Parathyroid adenoma (tissue), 2 donors: ENCODE data around the gene TMEM233.
"Not testable (repeated sequence)": the region's sequence is repeated elsewhere in the genome, so short reads cannot be mapped to it uniquely, and the experiment has no call there.

Experiments
- H2AFZ ChIP-seq: fragments of 300-600 bp; sonication (generic); one replicate; pipeline ENCODE4 v1.7.0; 2017; ENCODE audit warnings: antibody characterized with exemption, mild to moderate bottlenecking
- H3K27ac ChIP-seq: fragments of 300-600 bp; sonication (generic); one replicate; pipeline ENCODE4 v1.7.0; 2017
- H3K27me3 ChIP-seq: fragments of 300-600 bp; sonication (generic); one replicate; pipeline ENCODE4 v1.7.0; 2017; ENCODE audit warnings: low read length; ENCODE audit not compliant: control insufficient read depth, insufficient read depth
- H3K36me3 ChIP-seq: fragments of 300-600 bp; sonication (generic); one replicate; pipeline ENCODE4 v1.7.0; 2017; ENCODE audit warnings: low read length; ENCODE audit not compliant: control insufficient read depth, insufficient read depth
- H3K4me1 ChIP-seq: fragments of 300-600 bp; sonication (generic); one replicate; pipeline ENCODE4 v1.7.0; 2017; ENCODE audit warnings: control low read depth
- H3K4me2 ChIP-seq: fragments of 300-600 bp; sonication (generic); one replicate; pipeline ENCODE4 v1.7.0; 2017; ENCODE audit warnings: low read length
- H3K4me3 ChIP-seq: fragments of 300-600 bp; sonication (generic); one replicate; pipeline ENCODE4 v1.7.0; 2017; ENCODE audit warnings: low read depth, low read length
- H3K79me2 ChIP-seq: fragments of 300-600 bp; sonication (generic); one replicate; pipeline ENCODE4 v1.7.0; 2017; ENCODE audit warnings: control low read depth
- H3K9ac ChIP-seq: fragments of 300-600 bp; sonication (generic); one replicate; pipeline ENCODE4 v1.7.0; 2017; ENCODE audit warnings: mild to moderate bottlenecking
- H3K9me3 ChIP-seq: fragments of 300-600 bp; sonication (generic); one replicate; pipeline ENCODE4 v1.7.0; 2017; ENCODE audit warnings: low read length; ENCODE audit not compliant: control insufficient read depth
- TF ChIP-seq, protein P1 (sequence below): fragments of 300-600 bp; sonication (generic); IDR thresholded peaks from one replicate; pipeline ENCODE4 v1.7.0; 2017; ENCODE audit warnings: antibody characterized with exemption, mild to moderate bottlenecking
- donor health status: primary hyperparathyroidism.

The TMEM233 gene

DNA sequence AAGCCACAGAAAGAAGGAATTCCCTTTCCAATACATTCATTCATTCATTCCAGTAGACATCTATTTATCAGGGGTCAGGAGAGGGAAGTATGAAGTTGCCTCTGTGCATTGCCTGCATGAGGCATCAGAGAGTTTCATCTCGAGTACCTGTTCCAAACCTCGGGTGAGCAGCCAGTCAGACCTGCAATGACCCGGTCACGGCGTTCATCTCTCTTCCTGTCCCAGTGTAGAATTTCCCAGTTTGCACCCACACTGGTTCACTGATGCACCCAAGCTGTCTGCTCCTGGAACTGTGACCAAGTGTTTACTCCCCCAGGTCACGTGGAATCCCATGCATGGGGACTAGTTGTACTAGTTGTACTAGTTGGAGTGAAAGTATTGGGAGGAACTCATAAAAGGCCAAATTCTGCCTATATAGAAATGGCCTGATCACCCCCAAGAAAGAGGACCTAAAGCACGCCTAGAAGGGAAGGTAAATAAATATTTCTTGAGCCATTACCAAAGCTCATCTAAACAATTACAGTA, 52.0 kb downstream of the TMEM233 start:
- Histone ChIP-seq H3K36me3 (no peaks in the 10 kb centered on the region), H3K4me2 (no peak overlapping the region), H3K79me2 (no peaks in the 10 kb centered on the region), H3K4me3 (no peak overlapping the region), H3K4me1 (peaks cover 32% of the 10 kb centered on the region), H3K27ac (peak overlapping the region; percentile 94), H2AFZ (peak overlapping the region; percentile 25), H3K9ac (no peak overlapping the region), H3K9me3 (no peaks in the 10 kb centered on the region), H3K27me3 (no peaks in the 10 kb centered on the region)
- TF ChIP-seq, protein P1, sequence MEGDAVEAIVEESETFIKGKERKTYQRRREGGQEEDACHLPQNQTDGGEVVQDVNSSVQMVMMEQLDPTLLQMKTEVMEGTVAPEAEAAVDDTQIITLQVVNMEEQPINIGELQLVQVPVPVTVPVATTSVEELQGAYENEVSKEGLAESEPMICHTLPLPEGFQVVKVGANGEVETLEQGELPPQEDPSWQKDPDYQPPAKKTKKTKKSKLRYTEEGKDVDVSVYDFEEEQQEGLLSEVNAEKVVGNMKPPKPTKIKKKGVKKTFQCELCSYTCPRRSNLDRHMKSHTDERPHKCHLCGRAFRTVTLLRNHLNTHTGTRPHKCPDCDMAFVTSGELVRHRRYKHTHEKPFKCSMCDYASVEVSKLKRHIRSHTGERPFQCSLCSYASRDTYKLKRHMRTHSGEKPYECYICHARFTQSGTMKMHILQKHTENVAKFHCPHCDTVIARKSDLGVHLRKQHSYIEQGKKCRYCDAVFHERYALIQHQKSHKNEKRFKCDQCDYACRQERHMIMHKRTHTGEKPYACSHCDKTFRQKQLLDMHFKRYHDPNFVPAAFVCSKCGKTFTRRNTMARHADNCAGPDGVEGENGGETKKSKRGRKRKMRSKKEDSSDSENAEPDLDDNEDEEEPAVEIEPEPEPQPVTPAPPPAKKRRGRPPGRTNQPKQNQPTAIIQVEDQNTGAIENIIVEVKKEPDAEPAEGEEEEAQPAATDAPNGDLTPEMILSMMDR, result no peak

DNA sequence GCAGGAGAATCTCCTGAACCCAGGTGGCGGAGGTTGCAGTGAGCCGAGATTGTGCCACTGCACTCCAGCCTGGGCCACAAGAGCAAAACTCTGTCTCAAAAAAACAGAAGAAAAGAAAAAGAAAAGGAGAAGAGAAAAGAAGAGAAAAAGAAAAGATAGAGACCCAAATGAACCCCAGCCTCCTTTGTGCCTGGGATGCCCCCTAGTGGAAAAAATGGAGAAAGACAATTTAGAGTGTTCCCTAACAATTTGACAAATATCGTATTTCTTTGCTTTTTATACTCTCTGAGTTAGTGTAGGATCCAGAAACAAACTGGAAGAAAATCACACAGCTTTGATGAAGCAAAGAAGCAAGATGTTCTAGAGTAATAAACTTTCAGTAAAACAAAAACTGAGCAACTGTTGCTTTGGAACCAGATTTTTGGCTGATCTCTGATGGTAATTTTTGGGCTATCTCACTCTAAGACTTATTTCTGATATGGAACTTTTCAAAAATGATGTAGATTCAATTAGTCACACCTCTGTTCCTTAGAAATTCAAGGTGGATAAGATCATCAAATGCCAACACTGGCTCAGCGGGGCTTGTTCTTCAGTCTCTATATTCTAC, 55.7 kb downstream of the TMEM233 start:
- no peaks in the 10 kb centered on the region for H3K27me3 ChIP-seq
- H3K4me3 ChIP-seq, result no peak overlapping the region
- no peaks in the 10 kb centered on the region for H3K79me2 ChIP-seq
- no peaks in the 10 kb centered on the region for H3K9me3 ChIP-seq
- no peak overlapping the region for H2AFZ ChIP-seq
- H3K27ac ChIP-seq, result no peak overlapping the region
- no peaks in the 10 kb centered on the region for H3K36me3 ChIP-seq
- peaks cover 26% of the 10 kb centered on the region for H3K4me1 ChIP-seq
- no peak overlapping the region for H3K4me2 ChIP-seq
- no peak overlapping the region for H3K9ac ChIP-seq
- TF ChIP-seq, protein P1, result peak; percentile 92

DNA sequence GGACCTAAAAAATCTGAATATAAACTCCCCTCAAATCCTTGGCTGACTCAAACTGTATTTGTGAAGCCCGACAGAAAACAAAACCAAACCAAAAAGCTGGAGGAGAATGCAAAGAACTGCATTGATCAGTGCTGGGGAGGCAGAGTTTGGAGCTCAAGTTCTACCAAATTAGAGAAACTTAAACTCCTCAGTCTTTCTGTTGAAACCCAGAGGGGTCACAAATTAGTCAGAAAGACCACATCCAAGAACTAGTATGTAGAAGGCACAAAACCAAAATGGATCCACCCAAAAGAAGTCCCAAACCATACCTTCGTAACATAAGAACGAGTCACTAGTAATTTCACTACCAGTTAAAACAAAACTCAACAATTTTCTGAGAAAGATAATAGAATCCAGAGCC, 59.1 kb downstream of the TMEM233 start:
- H3K9me3 ChIP-seq, result no peaks in the 10 kb centered on the region
- H3K79me2 ChIP-seq, result no peaks in the 10 kb centered on the region
- H3K27me3 ChIP-seq, result no peaks in the 10 kb centered on the region
- H3K36me3 ChIP-seq, result no peaks in the 10 kb centered on the region
- no peak overlapping the region for H3K4me3 ChIP-seq
- peaks cover 10% of the 10 kb centered on the region for H3K4me1 ChIP-seq
- no peak overlapping the region for H3K9ac ChIP-seq
- TF ChIP-seq, protein P1, result no peak
- no peak overlapping the region for H2AFZ ChIP-seq
- H3K27ac ChIP-seq, result no peak overlapping the region
- H3K4me2 ChIP-seq, result no peak overlapping the region

DNA sequence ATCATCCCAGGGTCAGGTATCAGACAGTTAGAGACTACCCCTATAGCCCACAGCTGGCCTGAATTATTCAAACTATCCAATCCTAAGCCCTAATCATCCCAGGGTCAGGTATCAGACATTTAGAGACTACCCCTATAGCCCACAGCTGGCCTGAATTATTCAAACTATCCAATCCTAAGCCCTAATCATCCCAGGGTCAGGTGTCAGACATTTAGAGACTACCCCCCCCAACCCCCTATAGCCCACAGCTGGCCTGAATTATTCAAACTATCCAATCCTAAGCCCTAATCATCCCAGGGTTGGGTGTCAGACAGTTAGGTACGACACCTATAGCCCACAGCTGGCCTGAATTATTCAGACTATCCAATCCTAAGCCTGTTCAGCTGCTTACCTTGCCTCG, 63.4 kb downstream of the TMEM233 start:
- not testable (repeated sequence) for H3K4me2 ChIP-seq, H3K9me3 ChIP-seq, H3K36me3 ChIP-seq, H3K9ac ChIP-seq, H3K4me1 ChIP-seq, H3K4me3 ChIP-seq, H3K27ac ChIP-seq, H2AFZ ChIP-seq, H3K79me2 ChIP-seq, H3K27me3 ChIP-seq

DNA sequence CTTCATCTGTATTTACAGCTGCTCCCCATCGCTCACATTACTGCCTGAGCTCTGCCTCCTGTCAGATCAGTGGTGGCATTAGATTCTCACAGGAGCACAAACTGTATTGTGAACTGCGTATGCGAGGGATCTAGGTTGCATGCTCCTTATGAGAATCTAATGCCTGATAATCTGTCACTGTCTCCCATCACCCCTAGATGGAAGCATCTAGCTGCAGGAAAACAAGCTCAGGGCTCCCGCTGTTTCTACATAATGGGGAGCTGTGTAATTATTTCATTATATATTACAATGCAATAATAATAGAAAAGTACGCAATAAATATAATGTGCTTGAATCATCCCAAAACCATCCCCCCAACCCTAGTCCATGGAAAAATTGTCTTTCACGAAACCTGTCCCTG, 64.6 kb downstream of the TMEM233 start:
- not testable (repeated sequence) for H3K36me3 ChIP-seq, H3K9ac ChIP-seq, H3K9me3 ChIP-seq, H3K79me2 ChIP-seq, H2AFZ ChIP-seq, H3K4me2 ChIP-seq, H3K4me3 ChIP-seq, H3K27ac ChIP-seq, H3K27me3 ChIP-seq, H3K4me1 ChIP-seq
